ENCODE data around the gene DMRT2. TPM values are rescaled to one million over a fixed set of nuclear protein-coding genes. Genes with fewer than 3 reads are reported as not detected.

DMRT2 gene
- total and polyA plus RNA-seq, 2 of the 8 experiments (the other 6 are each of a cell fraction or from before 2014, with no cell fraction given): 0.29 to 0.93 TPM

DNA sequence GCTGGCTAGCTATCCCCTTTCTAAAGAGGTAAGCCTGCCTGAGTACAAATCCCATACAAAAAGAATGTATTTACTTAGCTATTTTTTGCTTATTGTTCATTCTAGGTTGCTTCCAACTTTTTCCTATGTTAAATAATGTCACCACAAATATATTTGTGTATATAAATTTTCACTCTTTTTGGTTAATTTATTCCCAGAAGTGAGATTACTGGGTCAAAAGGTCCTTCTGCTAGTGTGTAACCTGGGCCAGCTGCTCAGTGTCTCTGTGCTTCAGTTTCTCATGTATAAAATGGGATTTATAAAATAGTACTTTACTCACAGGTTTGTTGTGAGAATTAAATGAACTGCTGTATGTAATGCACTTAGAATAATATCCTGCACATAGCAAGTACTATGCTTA is 23.9 kb upstream of the DMRT2 start (continued):
- TF ChIP-seq CTCF (IDR thresholded peaks at IDR 0.05; ENCODE audit: control extremely low read depth in 1 of 3, insufficient read depth in 1 of 3, low read depth in 1 of 3, low read length in 3 of 3): no peak

All from H1 (cell line).